Coronary artery (tissue), 2 donors: ENCODE measurements around the gene DBF4B.
A peak's percentile ranks its signal among the peaks of the same experiment; 100 is the strongest.

ENCODE experiments used
- DNase-seq: peaks from one replicate; pipeline ENCODE4 v3.0.0-alpha.2; 2017; ENCODE audit warnings: low spot score
- H3K27ac ChIP-seq, 2 donors: fragments of 200-600 bp; sonication (generic); one replicate each; pipeline ENCODE4 v1.5.1; 2016 to 2019
- H3K4me3 ChIP-seq: fragments of 200-600 bp; sonication (generic); 2 replicates; pipeline ENCODE4 v1.5.1; 2016; ENCODE audit warnings: mild to moderate bottlenecking, moderate library complexity
- CTCF ChIP-seq: fragments of 200-600 bp; sonication (generic); IDR thresholded peaks from one replicate; pipeline ENCODE4 v1.5.1; 2019; ENCODE audit warnings: antibody characterized with exemption

The DBF4B gene

GRCh38 chr17:44757918-44758413 is 49.5 kb downstream of the DBF4B start:
- Histone ChIP-seq H3K27ac (no peak overlapping the region), H3K4me3 (no peak overlapping the region)
- DNase-seq = no peak
- TF ChIP-seq CTCF = no peak

- H3K27ac ChIP-seq = no peak within 1 kb of the TSS
- H3K4me3 ChIP-seq = peak within 1 kb of the TSS; percentile 83
- TF ChIP-seq CTCF = no peak
- DNase-seq = no peak
Observed at GRCh38 chr17:44758414-44759085, 50.1 kb downstream of the DBF4B start, which contains the start of gene ADAM11. TSS of gene ADAM11 (plus strand) at chr17:44758988. CDS start at chr17:44759200, 212 bp downstream.

- Histone ChIP-seq H3K27ac (no peak overlapping the region), H3K4me3 (peak overlapping the region; percentile 83)
- no peak for DNase-seq
- TF ChIP-seq CTCF = no peak
Observed at GRCh38 chr17:44759086-44759915, 50.8 kb downstream of the DBF4B start.

GRCh38 chr17:44759916-44760243 is 51.4 kb downstream of the DBF4B start:
- H3K4me3 ChIP-seq = no peak overlapping the region
- DNase-seq = no peak
- TF ChIP-seq CTCF = no peak
- H3K27ac ChIP-seq = no peak overlapping the region

- no peak for TF ChIP-seq CTCF
- Histone ChIP-seq H3K27ac (no peak overlapping the region), H3K4me3 (no peak overlapping the region)
- no peak for DNase-seq
Observed at GRCh38 chr17:44760474-44761308, 52.2 kb downstream of the DBF4B start.

GRCh38 chr17:44761932-44762810 is 53.7 kb downstream of the DBF4B start:
- Histone ChIP-seq H3K27ac (no peak overlapping the region), H3K4me3 (no peak overlapping the region)
- DNase-seq = no peak
- TF ChIP-seq CTCF = no peak
